Mesothelial cell of epicardium (in vitro differentiated cells): ENCODE measurements around the gene AKAP4. TPM values are rescaled to one million over a fixed set of nuclear protein-coding genes. Genes with fewer than 3 reads are reported as not detected.

Experiments
- DNase-seq, 2 experiments: peaks; one replicate each; pipeline ENCODE4 v3.0.0; 2021; ENCODE audit warnings: low spot score in 2 of 2; ENCODE audit not compliant: unreplicated experiment in 2 of 2
- H3K27ac Mint-ChIP-seq: 2 replicates; pipeline ENCODE4 v1.8.0; 2021; ENCODE audit warnings: mixed read lengths
- H3K27me3 Mint-ChIP-seq: 2 replicates; pipeline ENCODE4 v1.8.0; 2021; ENCODE audit warnings: low read depth, mixed read lengths
- H3K36me3 Mint-ChIP-seq: 2 replicates; pipeline ENCODE4 v1.8.0; 2021; ENCODE audit warnings: mixed read lengths
- H3K4me1 Mint-ChIP-seq: 2 replicates; pipeline ENCODE4 v1.8.0; 2021; ENCODE audit warnings: mixed read lengths
- H3K4me3 Mint-ChIP-seq: 2 replicates; pipeline ENCODE4 v1.8.0; 2021; ENCODE audit warnings: mild to moderate bottlenecking, moderate library complexity, mixed read lengths
- H3K9me3 Mint-ChIP-seq: 2 replicates; pipeline ENCODE4 v1.8.0; 2021; ENCODE audit warnings: mixed read lengths
- total RNA-seq: library from RNA; stranded (reverse); gene quantifications from 3 replicates; pipeline ENCODE4 v1.2.1, GENCODE V29; 2021
- TF ChIP-seq, protein P1 (sequence below): fragments of 200-600 bp; sonication (generic); IDR thresholded peaks from one replicate; pipeline ENCODE4 v1.5.0; 2021; ENCODE audit warnings: antibody characterized with exemption; ENCODE audit not compliant: unreplicated experiment

AKAP4 gene, protein sequence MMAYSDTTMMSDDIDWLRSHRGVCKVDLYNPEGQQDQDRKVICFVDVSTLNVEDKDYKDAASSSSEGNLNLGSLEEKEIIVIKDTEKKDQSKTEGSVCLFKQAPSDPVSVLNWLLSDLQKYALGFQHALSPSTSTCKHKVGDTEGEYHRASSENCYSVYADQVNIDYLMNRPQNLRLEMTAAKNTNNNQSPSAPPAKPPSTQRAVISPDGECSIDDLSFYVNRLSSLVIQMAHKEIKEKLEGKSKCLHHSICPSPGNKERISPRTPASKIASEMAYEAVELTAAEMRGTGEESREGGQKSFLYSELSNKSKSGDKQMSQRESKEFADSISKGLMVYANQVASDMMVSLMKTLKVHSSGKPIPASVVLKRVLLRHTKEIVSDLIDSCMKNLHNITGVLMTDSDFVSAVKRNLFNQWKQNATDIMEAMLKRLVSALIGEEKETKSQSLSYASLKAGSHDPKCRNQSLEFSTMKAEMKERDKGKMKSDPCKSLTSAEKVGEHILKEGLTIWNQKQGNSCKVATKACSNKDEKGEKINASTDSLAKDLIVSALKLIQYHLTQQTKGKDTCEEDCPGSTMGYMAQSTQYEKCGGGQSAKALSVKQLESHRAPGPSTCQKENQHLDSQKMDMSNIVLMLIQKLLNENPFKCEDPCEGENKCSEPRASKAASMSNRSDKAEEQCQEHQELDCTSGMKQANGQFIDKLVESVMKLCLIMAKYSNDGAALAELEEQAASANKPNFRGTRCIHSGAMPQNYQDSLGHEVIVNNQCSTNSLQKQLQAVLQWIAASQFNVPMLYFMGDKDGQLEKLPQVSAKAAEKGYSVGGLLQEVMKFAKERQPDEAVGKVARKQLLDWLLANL
- total RNA-seq = not detected in 3 replicates

DNA sequence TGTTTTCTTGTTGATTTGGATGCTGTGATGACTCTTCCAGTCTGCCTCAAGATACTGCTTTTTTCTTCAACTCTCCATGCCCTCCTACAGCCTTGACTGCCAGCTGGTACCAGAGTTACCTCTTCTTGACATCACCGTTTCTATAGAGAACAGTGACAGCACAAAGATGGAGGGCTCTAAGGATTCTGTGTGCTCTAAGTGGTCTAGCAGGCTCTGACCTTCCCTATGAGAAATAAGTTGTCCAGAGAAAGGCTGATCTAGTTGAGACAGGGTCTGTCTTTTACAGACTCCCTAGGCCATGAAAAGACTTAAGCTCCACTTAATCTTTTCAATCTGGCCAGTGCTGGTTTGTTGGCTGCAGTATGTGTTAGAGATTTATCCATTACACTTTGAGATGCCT, at the start of gene AKAP4:
Gene AKAP4 (minus strand): TSS at position 101 of the 400 bp plus-strand sequence. CDS start 118 bp downstream, outside the sequence.
- no peak for DNase-seq
- Mint-ChIP-seq H3K4me1 (peaks cover 16% of the 10 kb centered on the region), H3K27ac (no peak within 1 kb of the TSS), H3K4me3 (no peak within 1 kb of the TSS), H3K9me3 (peaks cover 15% of the 10 kb centered on the region), H3K27me3 (no peaks in the 10 kb centered on the region), H3K36me3 (no peaks in the 10 kb centered on the region)
- TF ChIP-seq, protein P1, sequence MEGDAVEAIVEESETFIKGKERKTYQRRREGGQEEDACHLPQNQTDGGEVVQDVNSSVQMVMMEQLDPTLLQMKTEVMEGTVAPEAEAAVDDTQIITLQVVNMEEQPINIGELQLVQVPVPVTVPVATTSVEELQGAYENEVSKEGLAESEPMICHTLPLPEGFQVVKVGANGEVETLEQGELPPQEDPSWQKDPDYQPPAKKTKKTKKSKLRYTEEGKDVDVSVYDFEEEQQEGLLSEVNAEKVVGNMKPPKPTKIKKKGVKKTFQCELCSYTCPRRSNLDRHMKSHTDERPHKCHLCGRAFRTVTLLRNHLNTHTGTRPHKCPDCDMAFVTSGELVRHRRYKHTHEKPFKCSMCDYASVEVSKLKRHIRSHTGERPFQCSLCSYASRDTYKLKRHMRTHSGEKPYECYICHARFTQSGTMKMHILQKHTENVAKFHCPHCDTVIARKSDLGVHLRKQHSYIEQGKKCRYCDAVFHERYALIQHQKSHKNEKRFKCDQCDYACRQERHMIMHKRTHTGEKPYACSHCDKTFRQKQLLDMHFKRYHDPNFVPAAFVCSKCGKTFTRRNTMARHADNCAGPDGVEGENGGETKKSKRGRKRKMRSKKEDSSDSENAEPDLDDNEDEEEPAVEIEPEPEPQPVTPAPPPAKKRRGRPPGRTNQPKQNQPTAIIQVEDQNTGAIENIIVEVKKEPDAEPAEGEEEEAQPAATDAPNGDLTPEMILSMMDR = no peak

DNA sequence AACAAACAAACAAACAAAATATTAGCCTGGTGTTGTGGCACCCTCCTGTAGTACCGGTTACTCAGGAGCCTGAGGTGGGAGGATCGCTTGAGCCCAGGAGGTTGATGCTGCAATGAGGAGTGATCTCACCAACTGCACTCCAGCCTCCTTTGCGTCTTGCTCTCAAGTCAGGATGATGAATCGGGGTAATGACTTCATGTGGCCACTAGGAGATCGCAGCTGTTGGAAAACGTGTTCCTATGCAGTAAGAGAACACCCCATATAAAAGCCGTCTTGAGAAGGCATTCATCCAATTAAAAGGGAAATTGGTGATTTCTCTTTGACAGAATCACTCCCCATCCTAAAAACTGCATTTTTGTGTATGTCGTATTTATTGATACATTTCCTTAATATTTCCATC, 10.7 kb upstream of the AKAP4 start:
- Mint-ChIP-seq H3K27me3 (no peaks in the 10 kb centered on the region), H3K9me3 (peaks cover 7% of the 10 kb centered on the region)
- TF ChIP-seq, protein P1 = no peak

DNA sequence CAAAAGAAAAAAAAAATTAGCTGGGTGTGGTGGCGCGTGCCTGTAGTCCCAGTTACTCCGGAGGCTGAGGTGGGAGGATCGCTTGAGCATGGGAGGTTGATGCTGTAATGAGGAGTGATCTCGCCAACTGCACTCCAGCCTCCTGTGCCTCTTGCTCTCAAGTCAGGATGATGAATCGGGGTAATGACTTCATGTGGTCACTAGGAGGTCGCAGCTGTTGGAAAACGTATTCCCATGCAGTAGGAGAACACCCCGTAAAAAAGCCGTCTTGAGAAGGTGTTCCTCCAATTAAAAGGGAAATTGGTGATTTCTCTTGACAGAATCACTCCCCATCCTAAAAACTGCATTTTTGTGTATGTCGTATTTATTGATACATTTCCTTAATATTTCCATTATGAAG, 5.9 kb upstream of the AKAP4 start:
- no peak for DNase-seq
- no peaks in the 10 kb centered on the region for H3K27me3 Mint-ChIP-seq
- TF ChIP-seq, protein P1 = peak; percentile 12
- H3K27ac Mint-ChIP-seq = no peak overlapping the region
- peaks cover 4% of the 10 kb centered on the region for H3K9me3 Mint-ChIP-seq
- H3K4me3 Mint-ChIP-seq = no peak overlapping the region
- H3K4me1 Mint-ChIP-seq = peaks cover 16% of the 10 kb centered on the region
- no peaks in the 10 kb centered on the region for H3K36me3 Mint-ChIP-seq

More for the DNA sequence above, 10.7 kb upstream of the AKAP4 start:
- H3K4me1 Mint-ChIP-seq = no peaks in the 10 kb centered on the region
- no peaks in the 10 kb centered on the region for H3K36me3 Mint-ChIP-seq
- no peak for DNase-seq
- H3K4me3 Mint-ChIP-seq = no peak overlapping the region
- no peak overlapping the region for H3K27ac Mint-ChIP-seq

DNA sequence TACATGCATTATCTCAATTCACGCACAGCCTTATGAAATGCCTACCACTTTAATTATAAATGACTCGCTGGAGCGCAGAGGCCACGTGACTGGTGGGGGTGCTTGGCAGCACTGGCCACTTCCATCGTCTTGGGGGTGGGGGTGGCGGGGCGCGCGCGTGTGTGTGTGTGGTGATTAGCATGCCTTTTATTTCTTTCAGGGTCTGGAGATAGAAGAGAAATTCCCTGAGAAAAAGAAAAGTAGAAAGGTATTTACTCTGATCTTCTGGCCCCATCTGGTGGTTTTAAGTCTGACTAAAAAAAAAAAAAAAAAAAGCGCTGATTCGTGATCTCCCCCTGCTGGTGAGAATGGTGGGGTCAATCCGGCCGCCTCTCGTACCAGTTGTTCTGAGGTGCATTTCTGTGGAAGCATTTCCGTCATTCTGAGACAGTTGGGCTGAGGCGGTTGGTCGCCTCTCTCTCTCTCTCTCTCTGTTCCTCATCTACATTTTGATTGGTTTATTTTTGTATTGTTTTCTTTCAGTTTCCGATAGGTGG, 3.6 kb upstream of the AKAP4 start, which contains the start of gene CCNB3:
Gene CCNB3 (plus strand): TSS at position 402 of the 536 bp plus-strand sequence. CDS start 80,399 bp downstream, outside the sequence.
- Mint-ChIP-seq H3K4me3 (peak within 1 kb of the TSS; percentile 62), H3K27ac (peak within 1 kb of the TSS; percentile 85), H3K4me1 (peaks cover 16% of the 10 kb centered on the region), H3K36me3 (no peaks in the 10 kb centered on the region), H3K9me3 (peaks cover 7% of the 10 kb centered on the region), H3K27me3 (no peaks in the 10 kb centered on the region)
- DNase-seq = peak; percentile 24 to 60
- TF ChIP-seq, protein P1 = peak; percentile 86

DNA sequence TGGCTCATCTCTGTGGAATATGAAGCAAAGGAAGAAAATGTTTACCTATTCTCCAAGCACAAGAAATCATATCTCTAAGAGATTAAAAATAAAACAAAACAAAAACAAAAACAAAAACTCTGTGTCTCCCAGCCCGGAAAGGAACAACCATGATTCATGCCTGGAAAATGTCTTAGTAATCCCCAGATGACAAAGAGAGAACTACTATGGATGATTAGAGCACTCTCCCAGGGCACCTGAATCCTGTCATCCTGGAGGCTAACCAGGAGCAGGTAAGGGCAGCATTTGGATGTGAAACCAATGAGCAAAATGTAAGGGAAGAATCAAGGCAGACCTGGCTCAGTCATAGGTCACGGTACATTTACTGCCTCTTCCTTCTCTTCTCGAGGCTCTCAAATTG, 1.7 kb upstream of the AKAP4 start:
- H3K27me3 Mint-ChIP-seq = no peaks in the 10 kb centered on the region
- H3K4me3 Mint-ChIP-seq = no peak overlapping the region
- DNase-seq = no peak
- H3K27ac Mint-ChIP-seq = no peak overlapping the region
- H3K36me3 Mint-ChIP-seq = no peaks in the 10 kb centered on the region
- peaks cover 15% of the 10 kb centered on the region for H3K9me3 Mint-ChIP-seq
- TF ChIP-seq, protein P1 = no peak
- peaks cover 16% of the 10 kb centered on the region for H3K4me1 Mint-ChIP-seq
